MCF 10A (cell line): ENCODE results near the gene SOCS7. TPM values are rescaled to one million over a fixed set of nuclear protein-coding genes. Genes with fewer than 3 reads are reported as not detected.

Experiments
- BruUV-seq: library from RNA; stranded (reverse); fragments of 400-500 nt; replicated peaks from 2 replicates; lab custom pipeline; 2021; lab: Mats Ljungman, UMichigan
- CTCF ChIA-PET: fragments of 300-600 bp; sonication (Branson Sonifier 250); formaldehyde crosslinking; extraction: SDS; loops from one replicate; lab custom pipeline; 2021; ENCODE audit warnings: antibody characterized with exemption, inconsistent platforms; lab: Yijun Ruan, JAX
- POLR2A ChIA-PET: fragments of 300-600, 350-650 bp; sonication (Branson Sonifier 250); formaldehyde crosslinking; extraction: SDS; loops from one replicate; lab custom pipeline; 2020; ENCODE audit warnings: antibody characterized with exemption, inconsistent platforms; lab: Yijun Ruan, JAX
- DNase-seq: peaks from one replicate; pipeline ENCODE4 v3.0.0-alpha.2; 2018; ENCODE audit not compliant: unreplicated experiment
- H3K27ac Mint-ChIP-seq: one replicate; pipeline ENCODE4 v1.8.0; 2022; ENCODE audit warnings: mild to moderate bottlenecking, low read depth, mixed read lengths; ENCODE audit not compliant: unreplicated experiment
- H3K27me3 Mint-ChIP-seq: one replicate; pipeline ENCODE4 v1.8.0; 2022; ENCODE audit warnings: mixed read lengths; ENCODE audit not compliant: insufficient read depth, unreplicated experiment
- H3K36me3 Mint-ChIP-seq: one replicate; pipeline ENCODE4 v1.8.0; 2022; ENCODE audit warnings: mild to moderate bottlenecking, moderate library complexity, mixed read lengths; ENCODE audit not compliant: insufficient read depth, unreplicated experiment
- H3K4me1 Mint-ChIP-seq: one replicate; pipeline ENCODE4 v1.8.0; 2022; ENCODE audit warnings: mixed read lengths; ENCODE audit not compliant: insufficient read depth, unreplicated experiment
- H3K4me3 Mint-ChIP-seq: one replicate; pipeline ENCODE4 v1.8.0; 2022; ENCODE audit warnings: mild to moderate bottlenecking, moderate library complexity, mixed read lengths; ENCODE audit not compliant: unreplicated experiment
- H3K9me3 Mint-ChIP-seq: one replicate; pipeline ENCODE4 v1.8.0; 2022; ENCODE audit warnings: mixed read lengths; ENCODE audit not compliant: unreplicated experiment
- CTCF ChIP-seq: fragments of 200-600 bp; IDR thresholded peaks from one replicate; pipeline ENCODE4 v1.8.0; 2022; ENCODE audit warnings: antibody characterized with exemption, mild to moderate bottlenecking; ENCODE audit not compliant: unreplicated experiment
- intact Hi-C: fragments of 100-400 bp; cut with micrococcal nuclease; formaldehyde crosslinking; loops from 2 replicates; pipeline ENCODE4 v1.14.1; 2022
- total RNA-seq: library from RNA; stranded (reverse); gene quantifications from 2 replicates; pipeline ENCODE4 v1.2.3, GENCODE V29; 2022

Gene SOCS7
- total RNA-seq, 1 experiment from 2014 or later: 26.2 TPM

GRCh38 chr17:38426441-38426840 is 74.8 kb downstream of the SOCS7 start:
- Mint-ChIP-seq H3K27me3 (no peaks in the 10 kb centered on the region), H3K4me3 (no peak overlapping the region), H3K27ac (no peak overlapping the region), H3K9me3 (no peaks in the 10 kb centered on the region), H3K36me3 (no peaks in the 10 kb centered on the region), H3K4me1 (peaks cover 15% of the 10 kb centered on the region)
- ChIA-PET POLR2A (interaction anchor here (0.8 kb wide), 1 partner anchor 104 kb away, joined by 3 read pairs; no protein-coding TSS in a partner anchor), CTCF (interaction anchor here (0.6 to 1.7 kb wide), 3 partner anchors 12 to 66 kb away, joined by 3 to 8 read pairs (median 3); no protein-coding TSS in a partner anchor)
- BruUV-seq: no TSS peak
- intact Hi-C loops: no loop called here
- no peak for TF ChIP-seq CTCF
- DNase-seq: no peak

GRCh38 chr17:38427160-38427949 is 75.7 kb downstream of the SOCS7 start:
- POLR2A ChIA-PET: interaction anchor here (0.8 kb wide), 1 partner anchor 105 kb away, joined by 3 read pairs; no protein-coding TSS in a partner anchor
- no peak for DNase-seq
- no peaks in the 10 kb centered on the region for H3K27me3 Mint-ChIP-seq
- H3K4me1 Mint-ChIP-seq: peaks cover 15% of the 10 kb centered on the region
- H3K4me3 Mint-ChIP-seq: peak overlapping the region; percentile 59
- CTCF ChIA-PET: interaction anchor here (0.6 kb wide), 2 partner anchors 49 to 131 kb away, joined by 3 to 4 read pairs; no protein-coding TSS in a partner anchor
- no peaks in the 10 kb centered on the region for H3K36me3 Mint-ChIP-seq
- intact Hi-C loops: no loop called here
- H3K9me3 Mint-ChIP-seq: no peaks in the 10 kb centered on the region
- no peak for TF ChIP-seq CTCF
- no TSS peak for BruUV-seq
- H3K27ac Mint-ChIP-seq: no peak overlapping the region

- peaks cover 15% of the 10 kb centered on the region for H3K4me1 Mint-ChIP-seq
- peak within 1 kb of the TSS; percentile 59 for H3K4me3 Mint-ChIP-seq
- H3K27me3 Mint-ChIP-seq: no peaks in the 10 kb centered on the region
- POLR2A ChIA-PET: no interaction called here
- no peaks in the 10 kb centered on the region for H3K36me3 Mint-ChIP-seq
- no peaks in the 10 kb centered on the region for H3K9me3 Mint-ChIP-seq
- CTCF ChIA-PET: interaction anchor here (0.9 kb wide), 1 partner anchor 17 kb away, joined by 3 read pairs; no protein-coding TSS in a partner anchor
- no peak for TF ChIP-seq CTCF
- H3K27ac Mint-ChIP-seq: no peak within 1 kb of the TSS
- DNase-seq: peak; percentile 21
- BruUV-seq: no TSS peak
- intact Hi-C loops: loop anchor here (2.0 kb wide), 1 partner anchor 37 kb away; no protein-coding TSS in a partner anchor
Measured at GRCh38 chr17:38428112-38428642, 76.5 kb downstream of the SOCS7 start, which contains the start of gene ARHGAP23. Gene ARHGAP23 (plus strand): TSS chr17:38428464. CDS start chr17:38428486, 22 bp downstream.
